HG03432 (cell line): Measurements from ENCODE around the gene ZRSR2.
"Not testable (repeated sequence)": the region's sequence is repeated elsewhere in the genome, so short reads cannot be mapped to it uniquely, and the experiment has no call there.

Experiments
- ATAC-seq: cut with Tn5 transposase; IDR thresholded peaks from one replicate; pipeline ENCODE4 v1.9.1; 2021; ENCODE audit warnings: mild to moderate bottlenecking, moderate library complexity; ENCODE audit not compliant: unreplicated experiment

Gene ZRSR2

DNA sequence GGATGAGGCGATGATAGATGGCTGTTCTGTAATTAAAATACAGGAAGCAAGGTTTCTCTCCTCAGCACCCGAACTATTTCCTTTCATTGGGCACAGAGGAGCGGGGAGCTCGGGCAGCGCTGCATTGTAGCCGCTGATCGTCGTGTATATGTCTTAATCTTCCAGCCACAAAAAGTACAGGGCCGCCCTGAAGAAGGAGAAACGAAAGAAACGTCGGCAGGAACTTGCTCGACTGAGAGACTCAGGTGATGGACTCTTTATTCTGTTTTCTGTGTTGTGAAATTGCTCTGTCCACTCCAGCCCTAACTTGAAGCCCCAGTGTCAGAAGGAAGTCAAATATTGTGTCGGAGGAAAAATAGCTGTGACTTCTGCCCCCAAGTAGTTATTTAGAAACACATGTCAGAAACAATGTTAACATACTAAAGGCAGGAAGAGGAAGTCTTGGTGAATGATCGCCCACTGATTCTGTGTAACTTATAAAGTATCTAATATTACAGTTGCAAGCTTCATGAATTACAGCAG lies 546 bp downstream of the ZRSR2 start:
- peak; percentile 20 for ATAC-seq

DNA sequence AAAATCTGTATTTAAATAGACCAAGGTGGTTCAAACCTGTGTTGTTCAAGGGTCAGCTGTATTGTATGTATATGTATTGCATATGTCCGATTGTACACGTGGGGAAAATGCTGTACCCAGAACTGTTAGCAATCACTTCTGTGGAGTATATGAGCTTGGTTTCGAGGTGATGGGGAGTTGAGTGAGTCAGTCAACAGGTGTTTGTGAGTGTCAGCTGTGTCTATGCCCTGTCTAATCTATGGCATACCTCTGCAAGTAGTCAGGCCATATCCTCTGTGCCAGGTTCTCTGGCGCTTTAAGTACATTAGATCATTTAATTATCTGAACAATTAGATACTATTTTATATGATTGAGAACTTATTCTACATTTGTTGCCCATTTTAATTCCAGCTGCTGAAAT lies 7.4 kb downstream of the ZRSR2 start:
- no peak for ATAC-seq

DNA sequence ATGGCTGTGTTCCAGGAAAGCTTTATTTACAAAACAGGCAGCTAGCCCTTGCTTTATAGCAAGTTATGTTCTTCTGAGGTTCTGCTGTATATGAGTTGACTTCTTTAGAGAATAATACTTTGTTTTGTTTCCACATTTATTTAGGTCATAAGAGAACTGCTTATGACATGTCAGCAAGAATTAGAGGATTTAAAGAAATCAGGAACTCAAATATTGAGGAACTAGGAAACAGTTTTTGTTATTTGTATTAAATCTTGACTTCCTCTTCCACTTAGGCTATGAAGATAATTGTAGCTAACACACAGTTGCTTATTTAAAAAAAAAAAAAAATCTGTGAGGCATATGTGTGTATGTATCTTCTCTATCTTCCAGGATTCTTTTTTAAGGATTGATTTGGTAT lies 14.3 kb downstream of the ZRSR2 start:
- no peak for ATAC-seq

DNA sequence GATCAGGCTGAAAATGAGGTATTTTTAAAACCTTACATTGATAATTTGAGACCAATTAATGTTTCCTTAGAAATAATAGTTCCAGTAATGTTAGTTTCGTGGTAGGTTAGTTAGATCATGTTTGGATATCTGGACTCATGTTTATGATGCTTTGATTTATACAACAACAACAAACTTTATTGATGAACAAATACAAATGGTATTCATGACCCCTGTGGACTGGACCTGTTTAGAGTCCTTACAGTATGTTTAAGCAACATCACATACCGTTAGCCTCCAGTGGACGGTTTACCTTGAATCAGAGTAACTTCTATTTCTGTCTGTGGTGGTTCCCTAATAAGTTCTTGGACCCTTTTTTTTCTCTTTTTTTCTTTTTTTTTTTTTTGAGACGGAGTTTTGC lies 18.0 kb downstream of the ZRSR2 start:
- ATAC-seq, result no peak

DNA sequence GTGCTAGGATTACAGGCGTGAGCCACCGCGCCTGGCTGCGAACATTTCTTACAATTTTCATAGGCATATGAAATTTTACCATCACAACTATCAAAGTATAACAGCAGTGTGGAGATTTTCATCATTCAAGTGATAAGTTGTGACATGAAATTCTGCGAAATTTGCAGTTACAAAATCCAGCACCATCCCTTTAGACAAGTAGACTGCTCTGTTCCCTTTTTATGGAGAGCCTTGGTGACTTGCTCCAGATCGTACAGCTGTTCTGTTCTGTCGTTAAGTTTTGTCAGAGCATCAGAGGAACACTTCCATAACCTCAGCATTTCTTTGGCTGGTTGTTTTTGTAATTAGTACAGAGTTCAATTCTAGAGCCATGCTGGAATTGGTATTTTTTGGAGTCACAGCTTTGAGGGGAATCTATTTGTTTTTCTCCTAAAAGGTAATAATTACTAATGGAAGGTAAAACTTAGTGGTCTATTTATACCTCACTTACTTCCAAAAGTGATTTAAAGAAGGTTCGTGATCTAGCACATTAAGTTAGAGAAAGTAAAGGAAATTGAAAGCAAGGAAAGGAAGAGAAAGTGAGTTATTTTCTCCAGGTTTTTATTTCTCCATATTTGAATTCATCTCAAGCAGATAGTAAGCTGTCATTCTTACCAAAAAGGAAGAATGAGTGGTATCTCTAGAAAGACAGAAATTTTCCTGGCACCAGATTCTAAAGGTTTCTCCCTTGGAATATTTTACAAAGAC lies 22.1 kb downstream of the ZRSR2 start:
- no peak for ATAC-seq

DNA sequence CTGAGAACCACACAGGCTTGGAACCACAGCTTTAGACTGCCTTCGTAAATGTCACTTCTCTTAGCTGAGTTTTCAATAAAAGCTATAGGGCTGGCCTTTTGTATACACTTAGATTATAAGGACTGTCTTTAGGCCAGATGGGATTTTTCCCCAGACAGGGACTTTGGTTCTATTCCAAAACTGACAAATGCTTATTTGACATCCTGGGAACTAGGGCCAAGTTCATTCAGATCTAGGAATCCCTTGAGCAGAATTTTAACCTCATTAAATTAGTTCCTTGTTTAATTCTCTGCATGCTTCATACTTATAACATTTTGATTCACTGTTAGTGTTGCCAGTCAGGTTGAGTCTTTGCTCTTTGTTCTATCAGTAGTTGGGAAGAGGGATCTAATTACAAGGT lies 23.1 kb downstream of the ZRSR2 start:
- ATAC-seq, result no peak

DNA sequence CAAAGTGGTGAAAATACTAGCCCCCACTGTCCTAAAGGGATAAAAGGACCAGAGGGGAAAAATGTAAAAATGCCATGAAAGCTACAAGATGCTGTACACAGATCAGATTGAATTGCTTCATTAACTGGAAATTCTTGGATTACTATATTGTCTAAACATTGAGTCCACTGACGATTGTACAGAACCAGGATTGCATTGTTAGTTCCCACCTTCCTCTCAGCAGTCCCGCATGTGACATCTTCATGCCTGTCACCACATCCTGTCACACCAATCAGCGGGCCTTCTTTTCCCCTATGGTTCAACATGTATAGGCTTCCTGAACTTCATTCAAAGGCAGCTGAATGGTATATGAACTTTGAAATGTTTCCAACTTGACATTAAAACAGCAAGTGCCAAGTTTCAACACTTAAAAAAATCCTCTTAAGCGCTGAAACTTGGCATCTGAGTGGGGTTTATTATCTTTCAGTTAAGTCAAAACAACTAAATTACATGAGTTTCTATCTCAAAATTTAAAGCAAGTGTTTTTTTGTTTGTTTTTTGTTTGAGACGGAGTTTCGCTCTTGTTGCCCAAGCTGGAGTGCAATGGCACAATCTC lies 24.6 kb downstream of the ZRSR2 start:
- no peak for ATAC-seq

DNA sequence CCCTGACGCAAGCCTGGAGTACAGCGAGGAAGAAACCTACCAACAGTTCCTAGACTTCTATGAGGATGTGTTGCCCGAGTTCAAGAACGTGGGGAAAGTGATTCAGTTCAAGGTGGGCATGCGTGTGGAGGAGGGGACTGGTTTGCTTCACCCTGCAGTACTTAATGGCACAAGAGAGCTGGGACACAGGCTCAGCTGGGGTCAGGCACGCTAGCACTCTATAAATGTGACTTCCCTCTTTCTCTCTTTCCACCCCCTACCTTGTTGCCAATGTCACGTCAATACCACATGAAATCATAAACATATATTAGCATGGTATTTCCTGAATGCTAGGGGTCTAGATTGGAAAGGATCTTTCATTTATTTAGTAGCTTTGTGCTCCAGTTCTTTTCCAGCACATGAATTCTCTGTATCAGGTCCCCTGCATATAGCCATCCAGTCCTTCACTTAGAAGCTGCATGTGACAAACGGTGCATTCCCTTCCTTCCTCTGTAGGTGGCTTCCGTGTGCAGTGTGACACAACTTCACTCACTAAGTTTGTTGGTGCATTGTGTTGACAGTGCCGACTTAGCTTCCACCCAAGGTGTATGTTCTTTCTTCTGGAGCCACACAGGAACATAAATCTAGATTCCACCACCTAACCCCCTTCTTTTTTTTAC lies 25.6 kb downstream of the ZRSR2 start:
- peak; percentile 77 for ATAC-seq

DNA sequence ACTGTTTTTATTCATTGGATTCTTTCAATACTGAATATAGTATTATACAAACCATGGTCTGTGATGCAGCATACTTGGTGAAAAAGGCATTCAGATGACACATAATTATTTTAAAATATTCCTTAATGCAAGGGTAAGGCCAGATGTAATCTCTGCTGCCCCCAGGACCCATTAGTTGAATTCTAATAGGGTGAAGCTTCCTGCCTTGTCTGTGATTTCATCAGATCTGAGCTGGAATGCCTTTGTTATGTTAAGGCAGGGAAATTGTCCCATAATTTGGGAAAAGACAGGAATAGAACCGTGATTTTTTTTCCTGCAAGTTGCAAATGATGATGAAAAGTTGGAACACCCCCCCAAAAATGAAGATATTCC lies 26.1 kb downstream of the ZRSR2 start:
- ATAC-seq, result no peak

DNA sequence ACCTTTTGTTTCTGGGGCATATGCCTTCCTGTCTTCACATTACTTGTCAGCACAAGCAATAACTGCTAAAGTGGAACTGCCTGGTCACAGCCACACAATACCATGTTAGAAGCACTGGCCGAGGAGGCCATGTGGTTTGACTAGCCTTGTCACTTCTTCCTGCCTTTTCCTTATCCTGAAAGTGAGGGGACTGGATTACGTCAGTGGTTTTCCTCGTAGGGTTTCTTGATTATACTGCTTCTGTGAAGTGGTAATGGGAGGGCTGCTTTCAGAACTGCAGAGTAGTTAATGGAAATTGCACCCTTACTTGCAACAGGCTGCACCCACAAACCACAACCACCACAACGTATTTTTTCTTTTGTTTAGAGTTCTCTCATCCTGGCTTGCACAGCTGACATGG lies 26.6 kb downstream of the ZRSR2 start:
- ATAC-seq, result no peak

DNA sequence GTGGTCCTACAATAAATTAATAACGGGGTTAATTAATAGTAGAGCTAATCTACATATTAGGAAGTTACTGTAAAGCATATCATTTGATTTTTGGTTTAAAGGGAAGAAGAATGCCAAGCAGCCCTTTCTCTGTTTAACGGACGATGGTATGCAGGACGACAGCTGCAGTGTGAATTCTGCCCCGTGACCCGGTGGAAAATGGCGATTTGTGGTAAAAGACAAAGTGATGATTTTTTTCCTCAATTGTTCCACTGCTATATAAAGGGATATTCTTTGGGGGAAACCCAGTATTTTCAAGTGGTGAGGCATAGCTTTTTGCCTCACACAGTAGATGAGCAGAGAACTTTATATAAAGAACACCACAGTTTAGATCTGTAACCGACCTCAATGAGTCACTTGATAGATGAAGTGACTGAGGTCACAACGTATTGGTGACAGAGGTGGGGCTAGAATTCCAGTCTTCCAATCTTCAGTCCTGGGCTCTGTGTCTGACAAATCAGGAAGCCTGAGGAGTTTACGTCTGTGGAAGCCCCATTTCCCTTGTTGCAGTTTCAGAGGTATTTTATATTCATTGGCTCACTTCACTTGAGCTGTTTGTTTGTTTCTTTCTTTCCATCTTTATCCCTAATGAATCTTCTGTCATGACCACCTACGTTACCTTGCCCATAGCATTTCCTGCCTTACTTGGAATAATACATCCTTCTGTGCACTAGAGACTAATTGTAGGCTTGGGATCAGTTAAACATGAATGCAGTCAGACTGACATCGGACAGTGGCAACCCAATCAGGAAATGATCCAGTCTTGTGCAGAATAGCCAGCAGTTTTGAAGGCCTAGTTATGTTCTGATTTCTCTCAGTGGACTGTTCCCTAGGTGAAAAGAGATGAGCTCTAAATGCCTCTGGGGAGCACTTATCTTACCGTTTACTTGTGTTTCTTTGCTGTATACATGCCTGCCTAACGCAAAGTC lies 30.1 kb downstream of the ZRSR2 start:
- ATAC-seq, result no peak

DNA sequence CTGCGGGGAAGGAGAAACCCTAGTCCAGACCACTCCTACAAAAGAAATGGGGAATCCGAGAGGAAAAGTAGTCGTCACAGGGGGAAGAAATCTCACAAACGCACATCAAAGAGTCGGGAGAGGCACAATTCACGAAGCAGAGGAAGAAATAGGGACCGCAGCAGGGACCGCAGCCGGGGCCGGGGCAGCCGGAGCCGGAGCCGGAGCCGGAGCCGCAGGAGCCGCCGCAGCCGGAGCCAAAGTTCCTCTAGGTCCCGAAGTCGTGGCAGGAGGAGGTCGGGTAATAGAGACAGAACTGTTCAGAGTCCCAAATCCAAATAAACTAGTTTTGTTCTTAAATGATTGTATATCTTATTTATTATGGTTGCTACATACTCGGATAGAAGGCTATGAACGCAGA lies 32.6 kb downstream of the ZRSR2 start:
- ATAC-seq, result no peak

DNA sequence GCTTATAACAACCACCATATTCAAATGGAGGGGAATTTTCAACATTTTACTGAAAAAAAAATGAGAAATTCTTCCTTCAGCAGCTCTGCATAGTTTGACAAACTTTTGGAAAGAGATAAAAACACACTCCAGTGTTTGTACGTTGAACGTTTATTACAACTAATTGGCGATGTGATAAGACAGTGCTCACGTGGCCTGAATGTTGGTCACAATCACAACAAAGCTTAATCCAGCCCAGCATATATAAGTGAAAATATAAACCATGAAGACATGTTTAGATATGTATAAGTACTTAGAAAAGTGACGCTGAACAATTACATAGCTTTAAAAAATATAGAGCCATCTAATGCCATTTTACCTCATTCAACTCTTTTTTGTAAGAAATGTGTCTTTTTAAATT lies 35.7 kb downstream of the ZRSR2 start:
- ATAC-seq, result no peak

DNA sequence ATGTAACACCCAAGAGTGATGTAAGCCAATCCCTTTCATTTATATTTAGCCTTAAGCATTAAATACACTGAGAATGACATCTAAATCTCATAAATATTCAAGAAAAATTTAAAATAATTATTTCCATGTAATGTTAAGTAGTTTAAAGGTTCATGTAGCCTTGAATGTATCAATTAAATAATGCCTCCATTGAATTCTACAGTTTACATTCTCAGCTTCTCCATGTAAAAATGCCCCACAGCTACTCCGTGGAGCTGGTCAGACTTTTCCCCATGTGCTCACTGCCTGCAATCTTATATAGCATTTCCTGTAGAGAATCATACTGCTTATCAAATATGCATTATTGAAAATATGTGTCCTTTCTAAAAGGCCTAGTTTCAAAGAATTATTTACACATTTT lies 38.9 kb downstream of the ZRSR2 start:
- no peak for ATAC-seq

DNA sequence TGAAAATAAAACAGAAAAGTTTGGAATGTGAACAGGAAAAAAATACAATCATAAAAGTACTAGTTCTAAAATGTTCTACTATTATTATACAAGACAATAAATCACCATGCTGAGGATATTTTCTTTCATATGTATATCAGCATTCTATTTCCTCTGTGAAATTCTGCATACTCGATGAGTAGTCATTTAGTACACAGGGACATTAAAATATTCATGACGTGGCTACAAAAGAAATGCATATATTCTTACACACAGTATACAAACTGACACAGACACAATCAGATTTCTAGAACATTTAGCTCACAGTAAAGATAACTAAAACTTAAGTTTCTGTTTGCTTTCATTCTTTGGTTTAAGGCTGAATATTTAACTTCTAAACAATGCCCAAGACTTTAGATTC lies 41.1 kb downstream of the ZRSR2 start:
- not testable (repeated sequence) for ATAC-seq

DNA sequence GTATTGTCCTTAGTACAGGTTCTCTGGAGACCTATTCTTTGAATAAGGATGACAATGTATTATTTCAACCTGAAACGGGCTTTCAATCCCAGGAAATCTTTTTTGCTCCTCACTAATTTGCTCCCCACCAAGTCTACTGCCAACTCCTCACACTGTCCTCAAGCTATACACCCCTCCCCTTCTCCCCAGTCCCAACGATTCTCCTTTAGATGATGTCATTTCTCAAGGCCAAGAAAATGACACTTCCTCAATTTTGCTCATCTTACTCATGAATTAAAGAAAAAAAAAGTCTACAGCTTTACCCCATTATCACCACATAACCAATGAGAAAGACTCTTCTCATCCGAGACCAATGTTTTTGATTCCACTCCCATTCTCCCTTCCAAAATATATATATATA lies 43.8 kb downstream of the ZRSR2 start:
- no peak for ATAC-seq

DNA sequence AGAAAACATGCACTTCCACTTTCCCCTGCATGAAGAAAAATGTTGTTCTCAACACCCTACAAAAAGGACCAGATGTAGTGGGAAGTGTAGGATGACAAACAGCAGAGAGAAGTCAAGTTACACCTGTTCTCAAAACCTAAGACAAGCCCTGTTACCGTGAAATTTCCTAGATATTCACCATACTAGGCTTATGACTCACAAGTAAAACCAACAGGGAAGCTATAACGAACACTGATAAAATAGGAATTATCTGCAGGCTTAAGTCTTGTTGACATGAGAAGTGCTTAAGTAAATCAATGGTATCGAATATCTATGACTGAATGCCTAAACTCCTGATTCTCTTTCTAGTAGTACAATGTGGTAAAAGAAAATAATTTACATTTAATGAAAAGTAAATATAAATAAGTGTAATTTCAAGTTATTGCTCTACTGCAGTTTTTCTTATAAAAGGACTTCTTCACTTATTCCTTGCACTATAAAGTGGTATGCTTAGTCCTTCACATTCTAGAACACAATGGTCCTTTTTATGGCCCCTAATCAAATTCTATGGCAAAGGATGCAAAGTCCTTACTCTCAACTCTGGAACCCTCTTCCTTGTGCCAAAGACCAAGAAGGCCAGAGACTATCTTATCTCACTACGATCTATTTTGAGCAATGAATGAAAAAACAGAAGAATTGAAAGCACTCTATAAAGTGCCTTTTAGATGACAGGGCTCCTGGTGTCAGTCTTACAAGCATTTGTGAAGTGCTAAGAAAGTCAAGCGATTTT lies 44.7 kb downstream of the ZRSR2 start:
- ATAC-seq, result no peak

DNA sequence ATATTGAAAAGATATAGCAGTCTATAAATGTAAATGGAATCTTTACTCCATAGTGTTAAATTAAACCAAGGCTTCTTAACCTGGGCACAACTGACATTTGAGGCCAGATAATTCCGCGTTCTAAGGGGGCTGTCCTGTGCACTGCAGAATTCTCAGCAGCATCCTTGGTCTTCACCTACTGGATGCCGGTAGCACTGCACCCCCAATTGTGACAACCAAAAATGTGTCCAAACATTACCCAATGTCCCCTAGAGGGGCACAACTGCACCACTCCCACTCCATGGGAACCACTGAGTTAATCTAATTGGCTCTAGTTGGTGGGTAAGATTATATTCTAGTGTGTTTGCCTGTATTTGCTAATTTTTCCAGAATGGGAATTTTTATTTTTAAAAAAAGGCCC lies 47.7 kb downstream of the ZRSR2 start:
- no peak for ATAC-seq

DNA sequence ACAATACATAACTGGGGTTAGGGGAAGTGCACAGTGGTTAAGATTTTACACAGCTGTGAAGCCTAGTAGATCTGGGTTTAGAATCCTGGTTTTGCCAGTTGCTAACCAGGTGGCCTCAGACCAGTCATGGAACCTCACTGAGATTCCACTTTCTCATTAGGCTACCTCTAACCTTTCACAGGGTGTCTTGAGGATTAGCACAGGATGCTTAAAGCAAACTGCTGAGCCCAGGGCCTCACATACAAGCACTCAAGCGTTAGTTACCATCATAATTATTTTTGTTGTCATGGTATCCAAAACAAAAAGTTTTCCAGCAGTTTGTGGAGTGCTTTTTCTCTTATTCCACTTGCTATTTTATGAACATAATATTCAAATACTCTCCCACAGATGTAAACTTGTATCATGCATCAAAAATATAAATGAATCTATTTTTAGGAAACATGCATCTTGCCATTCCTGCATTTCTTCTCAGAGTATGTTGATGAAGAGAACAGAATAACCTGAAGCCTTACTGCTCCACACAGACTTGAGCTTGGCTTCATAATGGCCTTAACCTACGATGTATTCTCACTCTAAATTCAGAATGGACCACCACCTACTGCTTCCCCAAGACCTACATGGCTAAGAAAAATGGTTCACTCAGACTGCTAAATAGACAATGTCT lies 51.7 kb downstream of the ZRSR2 start:
- ATAC-seq, result no peak

DNA sequence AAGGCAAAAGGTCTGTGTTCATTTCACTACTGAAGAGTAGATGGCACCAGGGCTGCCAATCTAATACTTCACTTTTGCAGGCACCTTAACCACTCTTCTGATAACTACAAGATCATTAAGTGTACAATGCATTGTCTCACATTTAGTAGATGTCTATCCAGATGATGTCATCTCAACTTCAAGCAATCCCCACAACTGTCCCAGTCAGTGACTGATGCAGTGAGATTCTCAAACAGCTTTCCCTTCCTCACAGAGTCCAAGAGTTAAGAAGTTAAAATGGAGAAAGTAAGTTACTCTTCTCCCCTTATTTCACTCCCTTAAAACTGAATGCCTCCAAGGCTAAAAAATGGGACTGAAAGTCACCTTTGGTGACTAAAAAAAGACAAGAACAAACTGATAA lies 53.7 kb downstream of the ZRSR2 start:
- ATAC-seq, result no peak
